Midbrain (tissue), 1 donor: ENCODE results near the gene LCN15.
A peak's percentile ranks its signal among the peaks of the same experiment; 100 is the strongest.
"Not testable (repeated sequence)": the region's sequence is repeated elsewhere in the genome, so short reads cannot be mapped to it uniquely, and the experiment has no call there.

Source experiments
- DNase-seq: peaks from one replicate; lab custom pipeline; 2025; lab: John Stamatoyannopoulos, UW

The LCN15 gene

DNA sequence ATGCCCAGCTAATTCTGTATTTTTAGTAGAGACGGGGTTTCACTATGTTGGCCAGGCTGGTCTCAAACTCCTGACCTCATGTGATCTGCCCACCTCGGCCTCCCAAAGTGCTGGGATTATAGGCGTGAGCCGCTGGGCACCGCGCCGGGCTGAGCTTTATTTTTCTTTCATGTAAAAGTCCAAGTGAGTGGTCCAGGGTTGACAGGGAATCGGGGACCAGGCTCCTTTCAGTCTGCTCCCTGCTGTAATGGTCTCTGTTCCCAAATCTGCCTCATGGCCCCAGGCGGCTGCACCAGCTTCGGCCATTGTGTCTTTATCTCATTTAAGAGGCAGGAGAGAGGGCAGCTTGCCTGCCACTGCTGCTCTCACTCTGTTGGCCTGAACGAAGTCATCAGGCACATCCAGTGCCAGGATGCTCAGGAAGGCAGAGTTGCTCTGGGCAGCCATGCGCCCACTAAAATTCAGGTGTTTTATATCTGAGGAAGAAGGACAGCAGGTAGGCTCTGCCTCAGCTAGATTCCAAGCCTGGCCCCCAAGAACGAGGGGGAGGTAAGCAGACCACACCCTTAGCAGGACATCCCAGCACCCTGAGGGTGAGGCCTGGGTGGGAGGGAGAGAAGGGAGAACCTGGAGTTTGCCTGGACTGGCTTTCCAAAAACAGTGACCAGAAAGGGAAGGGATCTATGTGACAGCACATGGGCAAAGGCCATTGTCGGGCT, 30.1 kb upstream of the LCN15 start:
- no peak for DNase-seq

DNA sequence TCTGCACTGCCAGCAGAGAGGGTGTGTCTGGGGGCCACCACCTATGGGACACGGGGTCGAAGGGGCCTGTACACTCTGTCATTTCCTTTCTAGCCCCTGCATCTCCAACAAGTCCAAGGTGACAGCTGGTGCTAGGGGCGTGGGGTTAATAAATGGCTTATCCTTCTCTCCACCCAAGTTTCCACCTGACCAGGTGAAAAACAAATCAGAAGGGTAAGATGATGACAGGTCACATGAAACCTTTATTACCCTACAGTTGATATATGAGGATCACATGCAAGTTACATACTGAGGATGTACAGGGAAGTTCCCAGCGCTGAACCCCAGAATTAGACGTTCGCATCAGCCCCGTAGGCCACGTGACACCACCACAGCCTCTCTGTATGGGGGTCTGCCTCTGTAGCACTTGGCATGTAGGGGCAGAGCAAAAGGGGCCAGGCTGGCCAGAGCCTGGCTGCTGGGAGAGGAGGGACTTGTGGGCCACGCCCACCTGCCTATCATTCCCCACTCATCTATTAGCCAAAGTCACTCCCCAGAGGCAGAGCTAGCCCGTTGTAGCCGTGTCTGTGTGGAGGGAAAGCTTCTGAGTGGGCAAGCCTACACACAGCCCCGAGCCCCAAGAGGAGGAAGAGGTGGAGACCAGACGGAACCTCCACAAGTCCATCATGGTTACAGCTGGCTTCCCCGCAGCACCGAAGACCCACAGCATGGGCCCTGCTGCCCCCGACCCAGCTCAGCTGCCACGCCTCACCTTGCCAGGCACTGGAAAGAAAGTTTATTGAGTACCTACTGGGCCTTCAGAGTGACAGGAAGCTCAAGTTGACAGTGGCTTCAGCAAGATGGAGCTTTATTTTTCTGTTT, 29.0 kb upstream of the LCN15 start:
- DNase-seq: no peak

DNA sequence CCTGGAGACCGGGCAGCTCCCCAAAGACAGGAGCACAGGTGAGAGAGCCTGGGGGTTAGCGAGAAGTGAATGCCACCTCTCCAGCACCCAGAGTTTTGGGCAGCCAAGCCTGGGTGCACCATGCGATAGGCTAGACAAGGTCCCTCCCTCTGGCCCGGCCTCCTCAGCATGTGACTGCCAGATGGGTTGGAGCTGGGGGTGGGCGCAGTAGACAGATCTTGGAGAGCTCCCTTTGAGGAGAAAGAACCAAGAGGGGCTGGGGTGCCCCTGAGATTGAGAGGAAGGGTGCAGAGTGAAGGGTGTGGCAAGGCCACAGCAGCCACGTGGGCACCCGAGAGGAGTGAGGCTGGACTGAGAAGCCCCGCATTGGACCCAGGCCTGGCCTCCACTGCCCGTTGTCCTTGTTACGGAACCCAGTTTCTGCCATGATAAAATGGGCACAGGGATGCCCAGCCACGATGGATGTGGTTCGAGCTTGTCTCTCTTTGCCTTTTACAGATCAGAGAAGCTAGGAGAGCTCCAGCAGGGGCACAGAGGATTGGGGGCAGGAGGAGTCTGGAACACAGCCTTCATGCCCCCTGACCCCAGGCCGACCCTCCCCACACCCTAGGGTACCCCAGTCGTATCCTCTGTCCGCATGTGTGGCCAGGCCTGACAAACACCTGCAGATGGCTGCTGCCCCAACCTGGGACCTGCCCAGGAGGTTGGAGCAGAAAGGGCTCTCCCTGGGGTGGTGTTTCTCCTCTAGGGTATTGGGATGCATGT, 28.2 kb upstream of the LCN15 start:
- DNase-seq: no peak

DNA sequence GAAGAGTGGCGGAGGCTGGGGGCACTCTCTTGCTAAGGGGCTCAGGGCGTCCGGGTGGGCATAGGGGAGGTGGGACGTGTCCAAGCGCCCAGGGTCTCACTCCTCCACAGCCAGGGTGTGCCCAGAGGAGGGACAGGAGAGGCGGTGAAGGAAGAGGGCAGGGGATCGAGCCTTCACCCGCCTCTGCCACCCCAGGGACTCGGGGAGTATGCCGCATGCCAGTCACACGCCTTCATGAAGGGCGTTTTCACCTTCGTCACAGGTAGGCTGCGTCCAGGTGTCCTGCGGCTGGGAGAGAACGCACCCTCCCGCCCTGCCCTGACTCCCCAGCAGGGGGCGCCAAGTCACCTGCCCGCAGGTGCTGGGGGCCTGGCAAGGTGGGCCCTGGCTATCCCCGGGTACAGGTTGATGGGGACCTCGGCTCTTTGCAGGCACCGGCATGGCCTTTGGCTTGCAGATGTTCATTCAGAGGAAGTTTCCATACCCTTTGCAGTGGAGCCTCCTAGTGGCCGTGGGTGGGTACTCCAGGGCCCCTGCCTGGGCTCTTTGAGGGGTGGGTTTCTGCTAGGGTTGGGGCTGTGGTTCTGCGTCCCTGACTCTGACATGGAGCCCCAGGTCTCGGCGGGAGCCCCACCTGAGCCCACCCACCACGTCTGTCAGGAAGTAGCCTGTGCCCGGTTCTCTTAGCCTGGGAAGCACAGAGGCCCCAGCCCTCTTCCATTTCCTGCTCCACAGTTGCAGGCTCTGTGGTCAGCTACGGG, 27.4 kb upstream of the LCN15 start:
- DNase-seq: no peak

DNA sequence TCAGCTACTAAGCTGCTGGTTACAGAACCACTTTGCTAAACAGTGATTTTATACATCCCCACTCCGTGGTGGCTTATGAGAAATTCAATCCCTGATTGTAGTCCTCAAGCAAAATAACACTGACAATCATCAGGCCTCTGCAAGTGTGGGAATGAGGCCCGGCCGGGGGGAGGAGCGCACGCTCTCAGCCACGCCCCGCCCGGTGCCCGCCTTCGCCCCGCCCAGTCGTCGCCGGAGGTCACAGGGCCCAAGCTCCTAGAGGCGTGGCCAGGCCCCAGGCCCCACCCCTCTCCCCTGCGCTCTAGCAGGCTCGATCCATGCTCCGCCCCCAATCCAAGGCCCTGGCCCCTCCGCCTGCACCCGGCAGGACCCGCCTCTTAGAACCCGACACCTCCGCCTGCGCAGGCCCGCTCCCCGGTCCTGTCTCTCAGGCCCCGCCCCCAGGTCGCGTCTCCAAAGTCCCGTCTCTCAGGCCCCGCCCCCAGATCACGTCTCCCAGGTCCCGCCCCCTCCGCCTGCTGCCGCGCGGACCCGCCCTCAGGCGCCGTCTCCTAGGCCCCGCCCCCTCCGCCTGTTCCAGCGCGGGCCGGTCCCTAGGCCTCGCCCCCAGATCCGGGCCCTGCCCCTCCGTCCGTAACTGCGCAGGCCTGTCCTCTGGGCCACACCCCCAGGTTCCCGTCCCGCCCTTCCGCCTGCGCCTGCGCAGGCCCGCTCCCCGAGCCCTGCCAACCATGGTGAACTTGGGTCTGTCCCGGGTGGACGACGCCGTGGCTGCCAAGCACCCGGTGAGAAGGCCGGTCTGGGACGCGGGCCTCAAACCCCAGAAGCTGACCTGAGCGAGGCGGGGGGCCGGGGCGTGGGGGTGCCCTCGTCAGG, 26.6 kb upstream of the LCN15 start, which contains the start of gene TMEM141:
TSS of gene TMEM141 (plus strand) at position 705 of the 876 bp plus-strand sequence. CDS start at position 732, 27 bp downstream.
- peak; percentile 100 for DNase-seq

DNA sequence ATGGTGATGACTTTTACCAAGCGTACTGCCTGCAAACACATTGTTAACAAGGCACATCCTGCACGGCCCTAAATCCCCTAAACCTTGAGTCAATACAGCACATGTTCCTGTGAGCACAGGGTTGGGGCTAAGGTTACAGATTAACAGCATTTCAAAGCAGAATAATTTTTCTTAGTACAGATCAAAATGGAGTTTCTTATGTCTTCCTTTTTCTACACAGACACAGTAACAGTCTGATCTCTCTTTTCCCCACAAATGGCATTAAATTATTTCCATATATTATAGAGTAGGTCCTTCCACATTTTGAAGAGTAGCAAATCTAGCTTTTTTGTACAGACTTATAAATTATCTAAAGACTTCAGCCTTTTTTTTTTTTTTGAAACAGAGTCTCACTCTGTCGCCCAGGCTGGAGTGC, 25.2 kb upstream of the LCN15 start:
- no peak for DNase-seq

DNA sequence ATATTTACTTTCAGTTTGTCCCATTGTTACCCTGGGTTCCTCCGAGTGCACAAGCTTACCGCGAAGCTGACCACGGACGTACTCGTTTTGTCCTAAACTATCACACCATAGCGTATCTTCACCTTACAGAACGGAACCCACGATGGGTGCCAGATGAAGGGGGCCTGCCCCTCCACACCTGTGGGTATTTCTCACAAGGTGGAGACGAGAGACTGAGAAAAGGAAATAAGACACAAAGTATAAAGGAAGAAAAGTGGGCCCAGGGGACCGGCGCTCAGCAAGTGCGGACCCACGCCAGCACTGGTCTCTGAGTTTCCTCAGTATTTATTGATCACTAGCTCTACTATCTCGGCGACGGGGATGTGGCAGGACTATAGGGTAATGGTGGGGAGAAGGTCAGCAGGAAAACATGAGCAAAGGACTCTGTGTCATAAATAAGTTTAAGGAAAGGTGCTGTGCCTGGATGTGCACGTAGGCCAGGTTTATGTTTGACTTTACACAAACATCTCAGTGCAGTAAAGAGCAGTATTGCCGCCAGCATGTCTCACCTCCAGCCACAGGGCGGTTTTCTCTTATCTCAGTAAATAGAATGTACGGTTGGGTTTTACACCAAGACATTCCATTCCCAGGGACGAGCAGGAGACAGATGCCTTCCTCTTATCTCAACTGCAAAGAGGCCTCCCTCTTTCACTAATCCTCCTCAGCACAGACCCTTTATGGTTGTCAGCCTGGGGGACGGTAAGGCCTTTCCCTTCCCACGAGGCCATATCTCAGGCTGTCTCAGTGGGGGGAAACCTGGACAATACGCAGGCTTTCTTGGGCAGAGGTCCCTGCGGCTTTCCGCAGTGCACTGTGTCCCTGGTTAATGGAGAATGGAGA, 24.6 kb upstream of the LCN15 start:
- not testable (repeated sequence) for DNase-seq

DNA sequence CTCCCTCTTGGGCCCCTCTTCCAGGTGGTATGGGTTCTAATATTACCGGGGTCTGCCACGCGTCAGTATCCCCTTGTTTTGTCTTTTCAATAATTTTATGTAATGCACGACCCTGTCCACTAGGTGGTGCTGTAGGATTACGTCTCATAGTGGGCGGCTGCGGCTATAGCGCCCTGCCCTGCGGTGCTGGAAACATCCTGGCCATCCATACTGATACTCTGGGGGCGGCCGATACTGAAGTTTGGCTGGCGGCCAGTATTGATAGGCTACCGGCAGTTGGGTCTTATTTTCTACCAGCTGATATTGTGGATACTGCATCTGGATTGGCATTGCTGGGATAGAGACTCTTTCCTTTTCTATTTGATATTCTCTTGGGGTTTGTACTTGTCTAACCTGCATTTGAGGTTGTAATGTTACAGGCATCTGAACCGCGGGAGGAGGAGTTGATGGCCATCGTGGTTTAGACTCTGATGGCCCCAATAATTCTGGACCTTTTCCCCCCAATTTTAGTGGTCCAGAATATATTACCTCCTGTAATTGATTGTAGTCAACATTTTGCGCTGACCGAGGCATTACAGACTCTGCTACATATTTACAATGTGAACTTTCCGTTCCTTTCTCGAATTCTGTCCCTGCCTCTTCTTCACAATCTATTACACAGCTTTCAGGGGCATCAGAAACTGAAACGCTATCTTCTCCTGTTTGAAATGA, 23.5 kb upstream of the LCN15 start:
- peak; percentile 81 for DNase-seq

DNA sequence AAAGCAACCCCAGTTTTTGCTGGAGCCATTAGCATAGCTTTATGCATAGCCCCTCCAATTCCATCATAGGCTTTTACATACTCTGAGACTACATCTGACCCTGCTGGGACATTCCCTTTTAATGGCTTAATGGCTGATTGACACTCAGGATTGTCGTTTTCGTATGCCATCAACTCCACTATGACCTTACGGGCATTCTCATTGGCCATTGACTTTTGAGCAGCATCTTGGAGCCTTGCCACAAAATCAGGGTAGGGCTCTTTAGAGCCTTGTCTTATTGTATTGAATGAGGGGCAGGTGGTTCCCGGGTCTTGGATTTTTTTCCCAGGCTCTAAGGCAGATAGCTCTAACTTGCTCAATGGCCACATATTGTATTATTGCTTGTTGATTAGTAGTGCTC, 22.7 kb upstream of the LCN15 start:
- not testable (repeated sequence) for DNase-seq

DNA sequence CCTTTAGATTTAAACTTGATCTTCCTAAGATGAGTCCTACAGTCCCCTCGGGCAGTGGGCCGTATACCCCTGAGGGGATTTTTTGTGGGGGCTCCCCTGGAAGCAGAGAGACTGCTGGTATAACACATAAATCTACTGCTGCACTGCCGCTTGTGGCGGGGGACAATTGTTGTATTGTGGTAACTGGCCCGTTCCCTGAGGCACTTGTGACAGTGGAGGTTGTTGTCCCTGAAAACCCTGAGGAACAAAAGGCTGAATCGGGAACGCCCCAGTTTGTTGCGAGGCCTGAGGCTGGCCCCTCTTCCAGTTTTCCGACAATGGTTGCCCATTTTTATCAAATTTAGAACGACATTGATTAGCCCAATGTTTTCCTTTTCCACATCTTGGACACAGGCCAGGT, 22.1 kb upstream of the LCN15 start:
- peak; percentile 77 for DNase-seq

DNA sequence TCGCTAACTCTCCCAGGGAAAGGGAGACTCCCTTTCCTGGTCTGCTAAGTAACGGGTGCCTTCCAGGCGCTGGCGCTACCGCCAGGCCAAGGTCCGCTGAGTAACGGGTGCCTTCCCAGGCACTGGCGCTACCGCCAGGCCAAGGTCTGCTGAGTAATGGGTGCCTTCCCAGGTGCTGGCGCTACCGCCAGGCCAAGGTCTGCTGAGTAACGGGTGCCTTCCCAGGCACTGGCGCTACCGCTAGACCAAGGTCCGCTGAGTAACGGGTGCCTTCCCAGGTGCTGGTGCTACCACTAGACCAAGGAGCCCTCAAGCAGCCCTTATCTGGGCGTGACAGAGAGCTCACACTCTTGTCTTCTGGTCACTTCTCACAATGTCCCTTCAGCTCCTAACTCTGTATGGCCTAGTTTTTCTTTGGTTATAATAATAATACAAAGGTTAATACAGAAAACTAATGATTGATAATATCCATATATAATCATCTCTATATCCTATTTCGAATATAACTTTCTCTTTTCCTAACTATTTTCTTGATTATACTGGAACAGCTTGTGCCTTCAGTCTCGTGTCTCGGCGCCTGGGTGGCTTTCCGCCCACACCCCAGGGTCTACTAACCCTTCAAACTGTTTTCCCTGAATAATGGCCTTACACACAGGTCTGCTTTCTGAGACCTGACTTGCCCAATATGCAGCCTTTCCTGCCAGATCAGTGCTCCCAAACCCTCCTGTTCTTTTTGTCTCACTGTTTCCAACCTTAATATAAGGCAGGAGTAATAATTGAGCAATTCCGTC, 21.4 kb upstream of the LCN15 start:
- not testable (repeated sequence) for DNase-seq

- DNase-seq: no peak
Measured at GRCh38 chr9:136784997-136785361, 20.7 kb upstream of the LCN15 start.

DNA sequence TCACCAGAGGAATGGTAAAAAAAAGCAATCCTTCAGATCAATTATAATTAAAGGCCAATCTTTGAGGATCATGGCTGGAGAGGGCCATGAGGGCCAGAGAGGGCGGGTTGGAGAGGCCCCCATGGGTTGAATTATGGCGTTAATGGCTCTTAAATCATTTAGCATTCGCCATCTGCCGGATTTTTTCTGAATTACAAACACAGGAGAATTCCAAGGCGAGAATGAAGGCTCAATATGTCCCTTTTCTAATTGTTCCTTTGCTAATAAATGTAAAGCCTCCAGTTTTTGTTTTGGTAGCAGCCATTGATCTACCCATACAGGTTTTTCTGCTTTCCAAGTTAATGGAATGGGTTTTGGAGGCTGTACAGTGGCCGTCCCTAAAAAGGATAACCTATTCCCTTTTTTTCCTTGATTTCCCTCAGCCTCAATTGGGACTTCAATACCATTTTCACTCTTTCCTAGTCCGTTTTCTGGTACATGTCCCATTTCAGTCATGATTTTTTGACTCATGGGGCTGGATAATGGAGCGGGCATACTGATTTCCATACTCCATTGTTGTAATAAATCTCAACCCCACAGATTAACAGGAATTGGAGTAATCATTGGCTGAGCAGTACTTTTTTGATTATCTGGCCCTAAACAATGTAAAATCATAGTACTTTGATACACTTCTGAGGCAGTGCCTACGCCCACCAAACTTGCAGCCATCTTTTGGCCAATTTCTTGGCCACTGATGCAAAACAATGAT, 20.1 kb upstream of the LCN15 start:
- DNase-seq: peak; percentile 54

DNA sequence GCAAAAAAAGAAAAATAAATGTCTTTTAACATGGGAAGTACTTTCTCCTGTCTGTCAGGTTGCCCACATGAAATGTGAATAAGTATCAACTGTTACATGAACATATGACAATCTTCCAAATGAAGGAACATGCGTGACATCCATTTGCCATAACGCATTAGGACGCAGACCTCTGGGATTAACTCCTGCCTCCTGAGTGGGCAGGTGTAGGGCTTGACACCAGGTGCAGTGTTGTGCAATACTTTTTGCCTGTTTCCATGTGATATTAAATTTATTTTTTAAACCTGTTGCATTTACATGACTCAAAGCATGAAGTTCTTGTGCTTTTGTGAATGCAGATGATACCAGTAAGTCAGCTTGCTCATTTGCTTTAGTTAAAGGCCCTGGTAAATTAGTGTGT, 18.1 kb upstream of the LCN15 start:
- no peak for DNase-seq

DNA sequence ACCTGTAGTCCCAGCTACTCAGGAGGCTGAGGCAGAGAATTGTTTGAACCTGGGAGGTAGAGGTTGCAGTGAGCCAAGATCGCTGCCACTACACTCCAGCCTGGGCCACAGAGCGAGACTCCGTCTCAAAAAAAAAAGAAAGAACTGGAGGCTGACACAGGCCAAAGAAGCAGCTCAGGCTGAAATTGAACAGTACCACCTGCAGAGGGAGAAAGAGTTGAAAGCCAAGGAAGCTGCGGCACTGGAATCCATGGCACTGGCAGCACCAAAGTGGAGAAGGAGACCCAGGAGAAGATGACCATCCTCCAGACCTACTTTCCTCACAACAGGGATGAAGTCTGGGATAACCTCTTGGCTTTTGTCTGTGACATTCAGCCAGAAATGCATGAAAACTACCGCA, 15.5 kb upstream of the LCN15 start:
- DNase-seq: no peak

- no peak for DNase-seq
Measured at GRCh38 chr9:136777359-136777758, 13.0 kb upstream of the LCN15 start.

GRCh38 chr9:136776947-136777346, 12.6 kb upstream of the LCN15 start:
- no peak for DNase-seq

- DNase-seq: no peak
Measured at GRCh38 chr9:136775191-136775590, 10.9 kb upstream of the LCN15 start.
